Activated T-cell treated with anti-CD3 and anti-CD28 coated beads for 4 hours (primary cell): Measurements from ENCODE around the gene PHLDA3.

Experiments
- DNase-seq: peaks from one replicate; pipeline ENCODE4 v3.0.0-alpha.2; 2020

Gene PHLDA3

DNA sequence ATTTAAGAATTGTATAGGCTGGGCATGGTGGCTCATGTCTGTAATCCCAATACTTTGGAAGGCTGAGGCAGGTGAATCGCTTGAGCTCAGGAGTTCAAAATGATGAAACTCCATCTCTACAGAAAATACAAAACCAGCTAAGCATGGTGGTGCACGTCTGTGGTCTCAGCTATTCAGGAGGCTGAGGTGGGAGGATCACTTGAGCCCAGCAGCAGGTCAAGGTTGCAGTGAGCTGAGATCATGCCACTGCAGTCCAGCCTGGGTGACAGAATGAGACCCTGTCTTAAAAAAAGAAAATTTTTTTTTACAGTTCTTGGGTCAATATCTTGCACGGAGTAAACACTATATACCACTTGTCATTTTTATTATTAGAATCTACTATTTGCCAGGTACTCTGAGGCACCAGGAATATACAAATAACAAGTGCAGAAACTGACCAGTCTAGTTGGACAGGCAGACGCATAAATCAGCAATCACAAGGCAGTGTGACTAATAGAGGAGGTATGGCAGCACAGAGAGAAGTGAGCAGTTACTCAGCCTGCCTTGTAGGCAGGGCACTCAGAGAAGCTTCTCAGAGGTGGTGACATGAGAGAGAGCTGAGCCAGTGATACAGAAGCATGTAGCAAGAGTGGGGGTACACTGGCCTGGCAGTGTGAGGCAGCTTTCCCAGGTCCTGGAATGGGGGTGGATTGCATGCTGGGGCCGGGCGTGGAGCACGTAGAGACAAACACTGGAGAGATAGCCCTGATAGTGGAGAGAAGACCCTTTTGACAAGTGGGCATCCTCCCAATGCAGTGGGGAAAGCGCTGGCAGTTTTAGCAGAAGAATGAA, 8.0 kb downstream of the PHLDA3 start:
- no peak for DNase-seq

DNA sequence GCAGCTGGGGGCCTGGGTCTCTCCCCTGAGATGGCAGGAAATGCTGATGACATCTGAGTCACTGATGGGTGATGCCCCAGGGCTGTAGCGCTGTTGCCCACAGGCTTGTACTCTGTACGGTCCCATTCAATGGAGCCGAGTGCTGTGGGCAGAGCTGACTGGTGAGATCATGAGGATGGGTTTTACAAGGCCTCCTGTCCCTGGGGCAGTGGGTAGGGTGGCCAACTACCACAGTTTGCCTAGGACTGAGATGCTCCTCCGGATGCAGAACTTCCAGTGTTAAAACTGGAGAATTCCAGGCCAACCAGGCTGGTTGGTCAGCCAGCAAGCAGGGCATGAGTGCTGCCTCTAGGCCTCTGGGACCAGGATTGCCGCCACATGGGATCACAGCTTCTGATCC, 9.2 kb downstream of the PHLDA3 start:
- DNase-seq = no peak

- DNase-seq = no peak
Observed at GRCh38 chr1:201459052-201459451, 9.9 kb downstream of the PHLDA3 start.

DNA sequence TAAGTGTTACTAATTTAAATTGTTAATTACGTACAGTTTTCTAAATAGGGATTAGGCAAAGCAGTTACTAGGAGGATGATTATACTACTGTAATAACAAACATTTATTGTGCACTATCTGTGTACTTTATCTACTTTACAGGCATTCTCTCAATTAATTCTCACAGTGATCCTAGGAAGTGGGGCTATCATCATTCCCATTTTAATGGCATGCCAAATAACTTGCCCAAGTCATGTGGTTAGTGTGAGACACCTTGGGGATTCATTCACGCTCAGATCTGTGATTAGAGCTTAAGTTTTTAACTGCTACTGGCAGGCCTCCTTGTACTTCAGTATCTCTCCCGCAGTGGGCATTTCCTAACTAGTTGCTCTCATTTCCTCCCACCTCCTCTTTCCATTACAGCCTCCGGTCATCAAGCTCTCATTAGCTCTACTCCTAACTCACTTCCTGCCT, 11.5 kb downstream of the PHLDA3 start:
- no peak for DNase-seq

DNA sequence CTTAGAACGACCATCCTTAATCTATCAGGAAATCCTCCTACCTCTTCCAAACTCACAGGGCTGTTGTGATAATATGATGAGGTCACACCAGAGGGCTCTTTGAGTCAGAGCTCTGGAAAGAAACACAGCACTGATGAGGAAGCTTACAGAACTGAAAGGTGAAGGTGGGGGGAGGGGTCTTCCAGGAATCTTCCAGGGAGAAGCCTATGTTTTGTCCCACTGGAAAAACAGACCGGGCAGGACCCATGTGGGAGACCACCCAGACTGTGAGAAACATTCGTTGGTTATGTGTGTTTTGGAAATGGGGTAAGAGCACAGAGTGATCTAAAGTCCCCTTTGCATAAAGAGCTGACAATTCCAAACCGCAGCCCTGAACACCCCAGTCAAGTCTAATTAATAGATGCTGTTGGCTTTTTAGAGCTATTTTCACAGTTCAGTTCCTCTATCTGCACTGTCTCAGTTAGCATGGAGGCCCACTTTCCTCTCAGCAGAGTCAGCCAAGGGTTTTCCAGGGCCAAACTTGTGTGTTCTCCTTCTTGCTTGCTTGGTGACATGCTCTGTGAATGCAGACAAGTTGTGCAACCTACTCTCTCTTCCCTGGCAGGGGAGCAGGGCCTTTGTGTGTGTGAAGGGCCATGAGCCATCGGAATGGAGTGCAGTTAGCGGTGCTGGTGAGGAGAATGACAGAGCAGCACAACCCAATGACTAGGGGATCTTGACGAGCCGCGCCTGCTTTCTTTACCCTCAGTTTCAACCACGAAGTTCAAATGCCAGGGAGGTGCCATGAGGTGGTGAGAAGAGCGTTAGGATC, 12.3 kb downstream of the PHLDA3 start:
- no peak for DNase-seq

- DNase-seq = no peak
Observed at GRCh38 chr1:201455098-201455497, 13.9 kb downstream of the PHLDA3 start.

GRCh38 chr1:201454608-201455007, 14.4 kb downstream of the PHLDA3 start:
- no peak for DNase-seq

GRCh38 chr1:201452866-201453265, 16.1 kb downstream of the PHLDA3 start:
- DNase-seq = no peak

DNA sequence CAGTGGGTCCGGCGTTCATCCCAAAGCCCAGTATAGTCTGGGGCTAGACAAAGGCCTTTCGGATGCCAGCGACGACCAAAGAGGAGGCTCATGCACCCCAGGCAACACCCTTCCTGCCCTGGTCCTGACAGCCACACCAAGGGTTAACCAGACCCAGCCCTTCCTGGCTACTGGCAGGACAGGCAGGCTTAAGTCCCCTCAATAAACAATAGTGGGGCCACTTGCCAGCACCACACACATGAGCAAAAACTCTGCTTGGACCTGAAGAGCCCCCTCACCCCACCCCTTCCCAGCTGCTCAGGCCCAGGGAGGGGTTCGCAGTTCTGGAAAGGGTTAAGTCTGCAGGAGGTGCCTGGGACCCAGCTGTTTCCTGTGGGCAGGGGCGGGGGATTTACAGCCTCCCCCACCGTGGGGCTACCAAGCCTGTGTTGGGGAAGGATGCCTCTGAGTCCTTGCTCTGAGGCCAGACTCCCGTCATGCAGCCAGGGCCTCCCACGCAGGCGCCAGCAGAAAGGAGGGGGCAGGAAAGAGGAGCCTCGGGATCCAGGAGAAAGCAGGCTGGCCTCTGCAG, 18.2 kb downstream of the PHLDA3 start:
- no peak for DNase-seq

- no peak for DNase-seq
Observed at GRCh38 chr1:201448990-201449389, 20.0 kb downstream of the PHLDA3 start.

DNA sequence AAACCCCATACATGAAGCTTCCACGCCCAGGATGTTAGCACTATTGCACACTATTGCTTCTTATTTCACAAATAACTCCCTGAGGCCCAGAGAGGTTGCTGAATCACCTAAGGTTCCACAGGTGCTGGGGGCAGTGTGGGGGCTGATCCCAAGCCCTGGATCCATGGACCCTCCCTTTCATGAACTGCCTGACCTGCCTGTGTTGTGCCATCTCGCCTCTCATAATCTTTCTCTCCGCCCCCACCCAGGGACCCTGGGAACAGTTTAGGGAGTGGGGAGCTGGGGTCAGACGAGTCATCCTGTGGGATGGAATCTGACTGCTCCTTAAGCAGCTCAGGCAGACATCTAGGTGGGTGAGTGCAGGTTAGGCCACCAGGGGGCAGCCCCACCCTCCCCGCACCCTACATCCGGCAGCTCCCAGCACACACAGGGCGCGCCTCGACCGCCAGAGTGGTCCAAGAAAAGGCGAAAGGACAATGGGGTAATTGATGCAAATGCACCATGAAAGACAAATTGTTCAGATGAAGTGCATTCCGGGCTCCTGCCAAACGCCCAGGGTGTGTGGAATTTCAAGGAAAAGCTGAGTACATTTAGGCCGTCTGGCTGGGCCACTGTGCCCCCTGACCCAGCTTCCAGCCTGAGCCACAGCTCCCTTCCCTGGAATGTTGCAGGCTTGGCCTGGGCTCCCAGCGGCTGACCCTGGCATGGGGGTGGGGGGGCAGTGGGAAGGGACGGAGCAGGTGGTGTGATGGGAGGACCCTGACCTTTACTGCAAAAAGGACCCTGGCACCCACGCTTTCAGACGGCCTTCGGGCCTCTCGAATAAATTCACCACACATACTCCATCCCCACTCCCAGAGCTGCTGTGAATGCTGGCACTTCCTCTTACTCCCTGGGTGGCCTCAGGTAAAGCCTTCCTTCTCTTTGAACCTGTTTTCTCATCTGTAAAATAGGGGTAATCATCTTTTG, 20.8 kb downstream of the PHLDA3 start:
- peak; percentile 36 for DNase-seq

DNA sequence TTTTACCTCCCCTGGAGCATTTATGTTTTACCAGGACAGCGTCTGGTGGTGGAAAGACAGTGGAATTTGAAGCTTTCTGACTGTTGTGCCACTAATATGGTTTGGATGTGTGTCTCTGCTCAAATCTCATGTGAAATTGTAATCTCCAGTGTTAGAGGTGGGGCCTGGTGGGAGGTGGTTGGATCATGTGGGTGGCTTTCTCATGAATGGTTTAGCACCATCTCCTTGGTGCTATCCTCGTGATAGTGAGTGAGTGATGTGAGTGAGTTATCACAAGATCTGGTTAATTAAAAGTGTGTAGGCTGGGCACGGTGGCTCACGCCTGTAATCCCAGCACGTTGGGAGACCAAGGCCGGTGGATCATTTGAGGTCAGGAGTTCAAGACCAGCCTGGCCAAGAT, 23.7 kb downstream of the PHLDA3 start:
- DNase-seq = no peak

GRCh38 chr1:201444792-201445191, 24.2 kb downstream of the PHLDA3 start:
- DNase-seq = no peak

GRCh38 chr1:201443747-201444146, 25.2 kb downstream of the PHLDA3 start:
- no peak for DNase-seq

- DNase-seq = no peak
Observed at GRCh38 chr1:201436969-201437368, 32.0 kb downstream of the PHLDA3 start.

GRCh38 chr1:201436393-201436792, 32.6 kb downstream of the PHLDA3 start:
- no peak for DNase-seq

DNA sequence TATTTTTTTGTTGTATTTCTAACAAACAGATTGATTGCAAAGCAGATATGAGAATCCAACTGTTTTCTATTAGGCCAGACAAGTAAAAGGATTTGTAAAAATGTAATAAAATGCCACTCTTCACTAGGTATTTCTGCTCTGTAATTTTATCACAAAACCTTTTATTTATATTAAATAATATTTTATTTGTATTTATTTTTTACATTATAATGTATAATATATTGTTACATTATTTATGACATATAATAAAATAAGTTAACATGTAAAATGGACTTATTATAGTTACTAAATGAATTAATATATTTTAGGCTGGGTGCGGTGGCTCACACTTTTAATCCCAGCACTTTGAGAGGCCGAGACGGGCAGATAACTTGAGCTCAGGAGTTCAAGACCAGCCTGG, 34.7 kb downstream of the PHLDA3 start:
- no peak for DNase-seq

DNA sequence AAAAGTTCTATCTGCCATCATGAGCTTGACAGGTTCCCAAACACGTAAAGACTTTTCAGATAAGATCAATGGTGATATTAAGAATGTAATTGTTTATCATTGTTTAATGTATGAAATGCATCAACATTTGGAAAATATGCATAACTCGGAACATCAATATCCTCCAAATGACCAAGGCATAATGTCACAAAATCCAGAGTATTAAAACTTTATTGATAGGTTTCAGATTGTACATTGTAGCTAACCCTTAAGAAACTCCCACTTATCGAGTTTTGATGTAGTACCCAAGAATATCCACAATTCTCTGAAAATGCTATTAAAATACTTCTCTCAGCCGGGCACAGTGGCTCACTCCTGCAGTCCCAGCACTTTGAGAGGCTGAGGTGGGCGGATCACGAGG, 35.4 kb downstream of the PHLDA3 start:
- DNase-seq = no peak

DNA sequence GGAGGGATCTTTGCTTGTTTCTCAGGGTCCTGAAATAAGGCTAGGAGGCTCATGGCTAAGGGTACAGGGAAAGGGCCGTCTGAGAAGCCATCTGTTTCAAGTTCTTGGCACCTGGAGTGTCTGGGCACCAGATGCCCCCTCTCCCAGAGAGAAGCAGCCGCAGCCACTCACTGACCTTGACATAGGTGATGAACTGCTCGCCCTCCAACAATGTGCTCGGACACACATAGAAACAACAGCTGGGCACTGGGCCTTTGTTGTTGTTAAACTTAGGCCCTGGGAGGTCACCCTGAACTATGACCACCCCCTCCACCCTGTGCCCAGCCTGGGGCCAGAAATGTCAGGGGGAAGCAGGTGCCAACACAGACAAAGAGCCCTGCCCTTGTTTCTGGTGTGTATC, 38.2 kb downstream of the PHLDA3 start:
- no peak for DNase-seq

- DNase-seq = no peak
Observed at GRCh38 chr1:201429736-201430501, 39.1 kb downstream of the PHLDA3 start.

GRCh38 chr1:201427963-201428362, 41.0 kb downstream of the PHLDA3 start:
- no peak for DNase-seq
